ENCODE results near the gene LDB1.
A peak's percentile ranks its signal among the peaks of the same experiment; 100 is the strongest.

Gene LDB1

GRCh38 chr10:102114861-102115618 is 5.1 kb downstream of the LDB1 start:
- Histone ChIP-seq H3K27me3 (ENCODE audit: insufficient read depth, poor library complexity, severe bottlenecking) (no peaks in the 10 kb centered on the region), H3K4me3 (replicated peaks; ENCODE audit: insufficient read depth, low read length) (peak overlapping the region; percentile 74), H3K27ac (replicated peaks) (peak overlapping the region; percentile 88)
- DNase-seq (ENCODE audit: low read depth in 1 of 2, low spot score in 1 of 2) = peak; percentile 78 to 92
- TF ChIP-seq GABPA (IDR thresholded peaks at IDR 0.05; ENCODE audit: low read depth) = no peak
- TF ChIP-seq POLR2AphosphoS5 (IDR thresholded peaks at IDR 0.05; ENCODE audit: low read depth) = peak; percentile 76
- TF ChIP-seq SPI1 (IDR thresholded peaks at IDR 0.05; ENCODE audit: borderline replicate concordance, low read depth) = peak; percentile 97
- TF ChIP-seq CTCF (IDR thresholded peaks at IDR 0.05; ENCODE audit: insufficient read depth, low read length) = no peak
- no peak for TF ChIP-seq REST (IDR thresholded peaks at IDR 0.05; ENCODE audit: insufficient replicate concordance, low read depth)

DNA sequence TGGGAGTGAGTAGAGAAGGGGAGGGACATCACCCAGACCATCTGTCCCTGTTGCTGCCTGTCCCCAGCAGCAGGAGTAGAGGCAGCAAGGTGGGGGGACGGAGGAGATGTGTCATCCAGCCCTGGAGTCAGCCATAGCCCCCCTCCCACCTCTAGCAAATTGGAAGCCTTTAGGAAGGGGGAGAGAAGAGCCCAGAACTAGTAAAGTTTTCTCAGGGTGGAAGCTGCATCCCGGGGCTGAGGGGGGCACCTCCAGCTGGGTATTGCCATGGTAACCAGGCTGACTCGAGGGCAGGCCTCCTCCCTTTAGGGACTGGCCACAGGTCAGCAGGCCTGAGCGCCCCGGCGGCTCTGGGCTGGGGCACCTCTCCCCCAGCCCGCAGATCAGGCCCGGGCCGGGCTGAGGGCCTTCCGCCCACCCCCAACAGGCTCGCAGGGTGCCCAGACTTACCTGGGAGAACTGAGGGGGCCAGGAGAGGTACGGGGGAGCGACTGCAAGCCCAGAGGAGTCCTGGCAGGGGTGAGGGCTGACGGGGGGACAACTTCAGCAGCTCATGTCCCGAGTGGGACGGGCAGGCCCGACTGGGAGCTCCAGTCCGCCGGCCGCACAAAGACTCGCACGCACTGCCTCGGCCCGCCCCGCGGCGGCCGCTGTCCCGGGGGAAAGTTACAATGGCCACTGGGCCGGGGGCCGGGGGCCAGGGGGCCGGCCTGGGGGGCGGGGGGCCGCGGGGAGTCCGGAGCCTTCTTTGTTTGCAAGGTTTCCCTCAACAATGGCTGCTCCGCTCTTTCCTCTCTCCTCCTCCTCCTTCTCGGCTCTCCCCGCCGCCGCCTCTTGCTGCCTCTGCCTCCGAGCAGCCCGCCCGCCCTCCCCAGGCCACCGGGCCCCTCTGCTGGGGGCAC is 6.0 kb downstream of the LDB1 start:
- no peak for DNase-seq (ENCODE audit: low read depth in 1 of 2, low spot score in 1 of 2)
- no peak for TF ChIP-seq REST (IDR thresholded peaks at IDR 0.05; ENCODE audit: insufficient replicate concordance, low read depth)
- TF ChIP-seq SPI1 (IDR thresholded peaks at IDR 0.05; ENCODE audit: borderline replicate concordance, low read depth) = no peak
- TF ChIP-seq CTCF (IDR thresholded peaks at IDR 0.05; ENCODE audit: insufficient read depth, low read length) = no peak
- no peak for TF ChIP-seq GABPA (IDR thresholded peaks at IDR 0.05; ENCODE audit: low read depth)
- no peak for TF ChIP-seq POLR2AphosphoS5 (IDR thresholded peaks at IDR 0.05; ENCODE audit: low read depth)
- no peaks in the 10 kb centered on the region for H3K27me3 ChIP-seq (ENCODE audit: insufficient read depth, poor library complexity, severe bottlenecking)
- H3K27ac ChIP-seq (replicated peaks) = peak overlapping the region; percentile 88
- H3K4me3 ChIP-seq (replicated peaks; ENCODE audit: insufficient read depth, low read length) = peak overlapping the region; percentile 74

DNA sequence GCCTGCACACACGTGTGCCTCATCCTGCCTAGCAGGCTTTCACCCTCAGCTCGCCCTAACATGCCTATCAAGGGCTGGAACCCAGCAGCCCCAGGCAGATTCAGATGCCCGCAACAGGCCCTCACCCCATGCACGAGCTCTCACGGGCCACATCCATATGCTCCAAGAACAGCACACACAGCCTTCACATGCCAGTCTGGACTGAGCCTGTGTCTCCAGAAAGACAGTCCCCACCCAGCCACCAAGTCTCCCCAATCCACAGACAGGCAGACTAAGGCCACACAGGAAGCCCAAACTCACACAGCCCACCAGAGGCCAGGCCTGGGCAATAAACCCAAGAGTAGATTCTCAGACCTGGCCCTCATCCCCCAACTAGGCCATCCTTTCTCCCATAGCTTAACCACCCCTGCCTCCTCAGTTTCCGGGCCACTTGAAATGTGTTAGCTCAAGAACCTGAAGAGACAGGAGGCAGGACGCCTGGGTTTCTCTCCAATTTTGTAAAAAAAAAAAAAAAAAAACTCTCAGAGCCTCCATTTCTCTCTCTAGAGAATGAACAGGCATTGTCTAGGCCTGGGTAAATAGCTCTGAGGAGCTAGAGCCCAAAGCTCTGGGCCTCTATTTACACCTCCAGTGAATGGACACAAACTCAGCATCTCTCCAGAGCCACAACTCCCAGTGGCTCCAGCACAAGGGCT is 6.8 kb downstream of the LDB1 start:
- H3K27ac ChIP-seq (replicated peaks) = peak overlapping the region; percentile 88; the same call in 1 of the 2 replicates
- H3K27me3 ChIP-seq (ENCODE audit: insufficient read depth, poor library complexity, severe bottlenecking) = no peaks in the 10 kb centered on the region
- TF ChIP-seq POLR2AphosphoS5 (IDR thresholded peaks at IDR 0.05; ENCODE audit: low read depth) = no peak
- TF ChIP-seq REST (IDR thresholded peaks at IDR 0.05; ENCODE audit: insufficient replicate concordance, low read depth) = no peak
- no peak for TF ChIP-seq CTCF (IDR thresholded peaks at IDR 0.05; ENCODE audit: insufficient read depth, low read length)
- TF ChIP-seq GABPA (IDR thresholded peaks at IDR 0.05; ENCODE audit: low read depth) = no peak
- no peak for TF ChIP-seq SPI1 (IDR thresholded peaks at IDR 0.05; ENCODE audit: borderline replicate concordance, low read depth)
- peak overlapping the region; percentile 74 for H3K4me3 ChIP-seq (replicated peaks; ENCODE audit: insufficient read depth, low read length)
- no peak for DNase-seq (ENCODE audit: low read depth in 1 of 2, low spot score in 1 of 2)
